NCI-H2081 treated with DMSO at 0.1 percent for 48 hours (cell line): ENCODE data around the gene TOR4A.

Experiments used
- DNase-seq: peaks from one replicate; lab custom pipeline; 2025; lab: John Stamatoyannopoulos, UW

The TOR4A gene

GRCh38 chr9:137277329-137278041 is at the start of gene TOR4A:
Gene TOR4A, plus strand, starts transcription at chr9:137277726. Its CDS starts 964 bp downstream, at chr9:137278690.
- DNase-seq, result no peak

DNA sequence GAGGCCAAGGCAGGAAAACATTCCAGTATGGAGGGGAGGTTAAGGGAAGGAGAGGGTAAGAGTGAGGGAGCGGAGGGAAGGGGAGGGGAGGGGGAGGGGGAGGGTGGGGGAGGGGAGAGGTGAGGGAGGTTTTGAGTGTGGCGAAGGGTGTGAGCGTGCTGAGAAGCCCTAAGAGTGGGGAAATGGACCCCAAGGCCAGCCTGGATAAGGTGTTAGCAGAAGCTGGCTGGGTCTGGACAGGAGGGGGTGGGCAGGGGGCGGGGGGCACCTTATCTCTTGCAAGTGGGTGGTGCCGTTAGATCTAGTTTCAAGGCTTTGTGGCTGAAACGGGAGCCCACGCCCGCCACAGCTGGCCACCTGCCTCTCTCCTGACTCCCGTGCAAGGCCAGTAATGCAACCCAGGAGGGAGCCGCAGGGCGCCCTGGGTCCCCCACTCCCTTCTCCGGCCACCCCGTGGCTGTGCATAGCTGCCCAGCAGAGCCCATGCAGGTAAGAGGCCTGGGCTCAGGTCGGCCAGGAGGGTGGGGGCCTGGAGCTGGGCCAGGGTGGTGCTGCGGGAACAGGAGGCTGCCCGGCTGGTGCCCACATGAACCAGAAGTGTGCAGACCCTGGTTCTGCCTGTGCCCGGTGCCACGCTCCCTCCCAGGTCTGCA is 49.5 kb upstream of the TOR4A start:
- DNase-seq, result no peak

DNA sequence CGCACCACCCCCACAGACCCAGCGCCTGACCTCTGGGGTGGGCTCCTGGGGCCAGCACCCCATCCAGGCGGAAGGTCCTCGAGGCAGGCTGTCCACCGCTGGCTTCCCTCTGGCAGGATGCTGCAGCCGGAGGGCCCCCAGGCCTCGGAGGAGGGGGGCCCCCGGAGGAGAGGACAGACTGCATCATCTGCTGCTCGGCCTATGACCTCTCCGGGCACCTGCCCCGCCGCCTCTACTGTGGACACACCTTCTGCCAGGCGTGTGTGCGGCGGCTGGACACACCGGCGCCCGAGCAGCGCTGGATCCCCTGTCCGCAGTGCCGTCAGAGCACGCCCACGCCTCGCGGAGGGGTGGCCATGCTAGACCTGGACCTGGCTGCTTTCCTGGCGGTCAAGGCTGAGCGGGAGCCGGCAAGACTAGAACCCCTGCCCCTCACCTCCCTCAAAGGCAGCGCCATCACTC is 49.0 kb upstream of the TOR4A start:
- no peak for DNase-seq

DNA sequence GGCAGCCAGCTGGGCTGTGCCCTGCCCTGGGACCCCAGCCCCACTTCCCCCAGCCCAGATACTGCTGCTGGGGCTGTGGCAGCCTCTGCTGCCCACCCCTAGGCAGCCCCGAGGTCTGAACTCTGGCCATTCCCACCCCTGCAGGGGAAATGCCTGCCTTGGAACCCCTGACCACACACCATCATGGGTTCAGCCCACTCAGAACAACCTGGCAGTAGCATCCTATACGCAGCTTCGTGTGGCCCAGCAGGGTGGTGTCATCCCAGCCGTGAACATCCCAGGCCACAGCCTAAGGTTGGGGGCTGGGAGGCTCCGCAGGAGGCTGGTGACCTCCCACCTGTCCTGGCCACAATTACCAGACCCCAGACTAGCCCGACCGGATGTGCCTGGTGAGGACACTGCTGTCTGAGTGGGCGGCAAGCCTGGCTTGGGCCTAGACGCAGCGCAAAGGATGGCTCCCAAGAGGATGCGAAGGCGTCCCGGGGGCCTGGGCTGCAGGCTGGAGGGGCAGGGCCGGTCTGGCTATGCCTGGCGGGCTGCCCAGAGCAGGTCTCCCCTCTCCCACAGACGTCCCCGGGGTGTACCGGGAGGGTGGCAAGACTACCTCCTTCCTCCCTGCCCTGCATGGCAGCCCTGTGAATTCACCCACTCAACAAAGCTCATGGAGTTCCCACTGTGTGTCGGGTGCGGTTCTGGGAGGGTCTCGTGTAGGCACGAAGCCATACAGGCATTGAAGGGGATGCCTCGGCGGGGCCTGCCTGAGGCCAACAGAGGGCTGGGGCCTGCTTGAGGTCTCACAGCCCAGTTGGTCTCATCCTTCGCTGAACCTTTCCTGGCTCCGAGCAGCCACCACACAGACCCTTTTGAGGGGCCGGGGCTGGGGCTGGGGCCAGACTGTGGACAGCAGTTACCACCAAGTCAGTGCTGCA is 48.3 kb upstream of the TOR4A start:
- DNase-seq, result no peak

GRCh38 chr9:137229903-137230704 is 47.4 kb upstream of the TOR4A start:
- no peak for DNase-seq

GRCh38 chr9:137230705-137231371 is 46.7 kb upstream of the TOR4A start, which contains the start of gene SLC34A3:
Gene SLC34A3, plus strand, starts transcription at chr9:137230901. Its CDS starts 802 bp downstream, at chr9:137231703.
- no peak for DNase-seq

DNA sequence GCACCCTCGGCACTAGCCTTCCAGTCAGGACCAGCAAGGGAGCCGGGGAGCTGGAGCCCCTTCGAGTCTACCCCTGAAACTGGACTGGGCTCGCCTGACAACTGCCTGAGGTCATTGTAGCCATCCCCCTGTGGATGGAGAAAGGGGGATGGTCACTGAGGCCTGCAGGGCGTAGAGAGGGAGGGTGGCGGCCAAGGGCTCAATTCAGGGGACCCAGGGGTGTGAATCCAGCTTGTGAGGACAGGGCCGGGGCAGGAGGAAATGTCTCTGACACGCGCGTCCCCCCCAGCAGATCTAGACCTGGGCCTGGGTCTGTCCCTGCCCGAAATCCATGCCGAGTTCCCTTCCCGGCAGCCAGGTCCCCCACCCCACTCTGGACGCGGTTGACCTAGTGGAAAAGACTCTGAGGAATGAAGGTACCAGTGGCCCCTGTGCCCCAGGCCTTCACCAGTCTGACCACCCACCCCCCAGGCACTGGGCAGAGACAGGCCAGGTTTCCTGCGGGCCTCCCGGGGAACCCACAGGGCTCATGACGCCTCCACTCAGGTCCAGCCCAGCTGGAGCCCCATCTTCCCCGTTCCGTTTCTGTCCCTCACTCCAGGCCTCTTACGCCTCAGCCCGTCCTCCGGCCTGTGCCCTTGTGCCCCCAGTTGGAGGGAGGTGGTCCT is 46.0 kb upstream of the TOR4A start:
- no peak for DNase-seq

DNA sequence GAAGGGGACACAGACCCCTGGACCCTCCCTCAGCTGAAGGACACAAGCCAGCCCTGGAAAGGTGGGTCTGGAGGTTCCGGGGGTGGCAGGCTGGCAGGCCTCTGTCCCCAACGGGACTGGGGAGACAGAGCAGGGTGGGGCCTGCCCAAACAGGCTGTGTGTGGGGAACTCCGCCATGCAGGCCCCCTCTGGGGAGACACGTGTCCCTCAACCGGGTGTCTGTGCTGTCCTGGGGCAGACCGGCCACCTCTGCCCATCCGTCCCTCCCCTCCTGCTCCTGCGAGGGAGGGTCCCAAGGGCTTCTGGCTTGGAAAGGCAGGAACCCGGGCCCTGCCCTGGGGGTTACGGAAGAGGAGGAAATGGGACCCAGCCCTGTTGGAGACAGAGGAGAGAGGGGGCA is 45.4 kb upstream of the TOR4A start:
- DNase-seq, result no peak

GRCh38 chr9:137232510-137232909 is 45.0 kb upstream of the TOR4A start:
- DNase-seq, result no peak

DNA sequence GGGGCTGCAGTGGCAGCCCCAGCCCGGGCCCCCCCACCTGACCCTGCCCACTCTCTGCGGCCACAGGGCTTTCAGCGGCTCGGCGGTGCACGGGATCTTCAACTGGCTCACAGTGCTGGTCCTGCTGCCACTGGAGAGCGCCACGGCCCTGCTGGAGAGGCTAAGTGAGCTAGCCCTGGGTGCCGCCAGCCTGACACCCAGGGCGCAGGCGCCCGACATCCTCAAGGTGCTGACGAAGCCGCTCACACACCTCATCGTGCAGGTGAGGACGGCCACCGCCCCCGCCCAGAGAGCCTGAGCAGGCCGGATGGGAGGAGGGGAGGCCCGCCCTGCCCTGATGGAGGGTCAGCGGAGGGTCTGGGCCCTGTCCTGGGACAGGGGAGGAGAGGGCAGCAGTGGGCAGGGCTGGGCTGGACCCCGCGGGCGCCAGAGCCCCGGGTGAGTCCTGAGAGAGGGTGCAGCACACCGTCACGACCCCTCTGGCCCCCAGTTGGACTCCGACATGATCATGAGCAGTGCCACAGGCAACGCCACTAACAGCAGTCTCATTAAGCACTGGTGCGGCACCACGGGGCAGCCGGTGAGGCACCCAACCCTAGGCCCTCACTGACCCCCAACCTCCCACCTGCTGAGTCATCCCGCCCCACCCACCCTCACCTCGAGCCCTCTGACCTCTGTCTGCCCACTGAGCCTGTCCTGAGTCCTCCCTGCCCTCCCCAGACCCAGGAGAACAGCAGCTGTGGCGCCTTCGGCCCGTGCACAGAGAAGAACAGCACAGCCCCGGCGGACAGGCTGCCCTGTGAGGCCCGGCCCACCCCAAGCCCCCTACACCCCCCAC is 44.2 kb upstream of the TOR4A start:
- DNase-seq, result no peak

DNA sequence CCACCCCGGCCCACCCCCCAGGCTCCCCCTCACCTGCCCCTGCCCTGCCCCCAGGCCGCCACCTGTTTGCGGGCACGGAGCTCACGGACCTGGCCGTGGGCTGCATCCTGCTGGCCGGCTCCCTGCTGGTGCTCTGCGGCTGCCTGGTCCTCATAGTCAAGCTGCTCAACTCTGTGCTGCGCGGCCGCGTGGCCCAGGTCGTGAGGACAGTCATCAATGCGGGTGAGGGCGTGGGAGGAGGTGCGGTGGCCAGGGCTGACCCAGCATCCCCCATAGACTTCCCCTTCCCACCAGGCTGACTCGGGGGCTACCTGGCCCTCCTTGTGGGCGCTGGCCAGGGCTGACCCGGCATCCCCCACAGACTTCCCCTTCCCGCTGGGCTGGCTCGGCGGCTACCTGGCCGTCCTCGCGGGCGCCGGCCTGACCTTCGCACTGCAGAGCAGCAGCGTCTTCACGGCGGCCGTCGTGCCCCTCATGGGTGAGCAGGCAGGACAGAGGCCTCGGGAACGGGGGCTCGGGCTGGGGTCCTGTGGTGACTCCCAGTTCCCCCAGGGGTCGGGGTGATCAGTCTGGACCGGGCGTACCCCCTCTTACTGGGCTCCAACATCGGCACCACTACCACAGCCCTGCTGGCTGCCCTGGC is 43.4 kb upstream of the TOR4A start:
- DNase-seq, result no peak

DNA sequence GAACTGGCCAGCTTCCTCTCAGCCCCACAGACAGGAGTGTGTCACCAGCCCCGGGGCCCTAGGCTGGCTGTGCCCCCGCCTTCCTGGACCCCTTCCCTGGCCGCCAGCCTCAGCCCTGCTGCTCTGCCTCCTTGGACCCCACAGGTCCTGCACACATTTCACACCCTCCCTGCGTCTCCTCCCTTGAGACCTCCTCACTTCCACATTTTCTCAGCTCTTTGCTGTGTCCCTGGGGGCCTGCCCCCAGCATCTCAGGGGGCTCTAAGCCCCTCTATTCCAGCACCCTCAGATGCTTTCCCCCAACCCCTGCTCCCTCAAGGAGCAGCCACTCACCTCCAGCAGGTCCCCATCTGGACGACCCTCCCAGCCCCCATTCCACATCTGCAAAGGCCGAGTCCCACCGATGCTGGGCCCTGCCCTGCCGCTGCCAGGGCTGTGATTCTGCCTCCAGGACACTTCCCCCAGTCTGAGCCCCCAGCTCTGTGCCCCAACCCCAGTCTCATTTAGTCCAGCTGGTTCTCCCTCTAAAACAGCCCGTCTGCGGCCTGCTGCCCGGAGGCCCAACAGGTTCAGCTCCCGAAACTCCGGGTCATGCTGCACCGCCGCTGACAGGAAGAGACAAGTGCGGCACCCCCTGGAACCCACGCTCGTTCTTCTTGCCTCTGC is 42.6 kb upstream of the TOR4A start:
- no peak for DNase-seq

- no peak for DNase-seq
Observed at GRCh38 chr9:137235424-137236237, 41.9 kb upstream of the TOR4A start.

DNA sequence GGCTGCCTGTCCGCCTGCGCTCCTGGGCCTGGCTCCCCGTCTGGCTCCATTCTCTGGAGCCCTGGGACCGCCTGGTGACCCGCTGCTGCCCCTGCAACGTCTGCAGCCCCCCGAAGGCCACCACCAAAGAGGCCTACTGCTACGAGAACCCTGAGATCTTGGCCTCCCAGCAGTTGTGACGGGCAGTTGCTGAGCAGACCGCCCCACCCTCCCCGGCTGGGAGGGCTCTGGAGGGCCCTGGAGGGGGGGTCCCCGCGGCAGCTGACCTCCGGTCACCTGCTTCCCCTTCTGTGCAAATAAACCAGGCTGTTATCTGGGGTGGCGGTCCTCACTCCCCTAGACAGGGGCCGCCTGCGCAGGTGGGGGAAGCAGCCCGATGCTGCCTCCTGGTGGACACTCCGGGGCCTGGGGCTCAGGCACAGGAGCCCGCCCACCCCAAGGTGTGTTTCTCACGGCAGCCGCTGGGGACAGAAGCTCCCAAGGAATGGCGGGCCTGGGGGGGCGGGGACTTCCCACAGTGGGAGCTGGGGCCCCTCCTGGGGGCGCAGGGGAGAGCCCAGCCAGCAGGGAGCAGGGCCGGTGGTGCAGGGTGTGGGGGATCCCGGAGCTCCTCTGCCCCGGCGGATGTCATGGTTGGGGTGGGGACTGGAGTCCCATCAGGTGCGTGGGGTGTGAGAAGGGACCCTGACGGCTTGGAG is 41.1 kb upstream of the TOR4A start:
- peak; percentile 34 for DNase-seq

DNA sequence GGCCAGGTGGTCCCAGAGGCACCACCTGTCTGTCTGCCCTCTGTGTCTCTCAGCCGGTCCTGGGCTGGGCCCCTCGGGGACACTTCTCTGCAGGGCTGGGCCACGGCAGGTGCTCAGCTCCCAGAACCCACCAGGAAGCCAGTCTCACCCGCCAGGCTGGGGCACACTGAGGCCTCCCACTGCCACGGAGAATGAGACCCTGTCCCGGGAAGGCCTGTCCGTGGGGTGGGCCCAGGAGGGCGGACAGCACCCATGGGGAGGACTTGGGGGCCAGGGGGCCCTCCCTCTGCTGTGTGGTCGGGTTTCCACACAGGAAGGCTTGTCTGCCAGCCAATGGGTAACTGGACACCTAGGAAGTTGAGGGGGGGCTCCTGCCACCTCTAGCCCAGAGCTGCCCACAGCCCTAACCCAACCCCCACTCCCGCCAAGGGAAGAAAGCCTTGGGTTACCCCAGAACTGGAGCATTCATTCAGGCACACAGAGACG is 40.5 kb upstream of the TOR4A start:
- DNase-seq, result no peak

- DNase-seq, result peak; percentile 20
Observed at GRCh38 chr9:137237759-137238726, 39.5 kb upstream of the TOR4A start.
